ENCODE data around the gene MYH14. TPM values are rescaled to one million over a fixed set of nuclear protein-coding genes. Genes with fewer than 3 reads are reported as not detected.

MYH14 gene
- total and polyA plus RNA-seq, 2 of the 8 experiments (the other 6 are each of a cell fraction or from before 2014, with no cell fraction given) = 17.3 to 28.6 TPM

- TF ChIP-seq CHD7 (IDR thresholded peaks at IDR 0.05; ENCODE audit: insufficient replicate concordance, low read length) (no peak), RNF2 (IDR thresholded peaks at IDR 0.05; ENCODE audit: borderline replicate concordance, low read depth, low read length, missing control alignments, poor library complexity, severe bottlenecking) (no peak), RBBP5 (IDR thresholded peaks at IDR 0.05; ENCODE audit: borderline replicate concordance, low read depth, low read length) (0 out of 2 replicates have a peak, but pooled peaks have one; percentile 52), TEAD4 (IDR thresholded peaks at IDR 0.05; ENCODE audit: low read depth, low read length) (no peak), SP2 (IDR thresholded peaks at IDR 0.05; ENCODE audit: low read length) (no peak), SP1 (IDR thresholded peaks at IDR 0.05; ENCODE audit: low read depth, low read length) (no peak), YY1 (IDR thresholded peaks at IDR 0.05; ENCODE audit: low read depth, low read length) (no peak), CTBP2 (IDR thresholded peaks at IDR 0.05; ENCODE audit: borderline replicate concordance, insufficient read depth, insufficient read length, low read length) (no peak)
Observed at GRCh38 chr19:50330365-50331078, 127.1 kb downstream of the MYH14 start (continued).
